Lung (tissue), 12 donors: Measurements from ENCODE around the gene MSH5. TPM values are rescaled to one million over a fixed set of nuclear protein-coding genes. Genes with fewer than 3 reads are reported as not detected.

ENCODE experiments used
- ATAC-seq: fragments of 200-7000 bp; cut with Tn5 transposase; one replicate; pipeline ENCODE4 v1.9.1; 2020; ENCODE audit warnings: moderate number of reproducible peaks; ENCODE audit not compliant: insufficient read depth, low FRiP score
- DNase-seq, 3 donors: peaks; one replicate each; pipeline ENCODE4 v3.0.0-alpha.2; 2013 to 2017
- H3K27ac ChIP-seq, 2 donors: one replicate each; pipeline ENCODE4 v1.5.1; 2013; ENCODE audit warnings: mild to moderate bottlenecking in 2 of 2, moderate library complexity in 2 of 2, control low read depth in 1 of 2, inconsistent platforms in 1 of 2, low read depth in 1 of 2, low read length in 1 of 2
- H3K27me3 ChIP-seq, 3 donors: one replicate each; pipeline ENCODE4 v1.5.1; 2013; ENCODE audit warnings: low read length in 2 of 3; ENCODE audit not compliant: control insufficient read depth in 3 of 3, insufficient read depth in 3 of 3
- H3K36me3 ChIP-seq, 4 donors: one replicate each; pipeline ENCODE4 v1.5.1; 2013; ENCODE audit warnings: low read length in 4 of 4, mild to moderate bottlenecking in 1 of 4, moderate library complexity in 1 of 4; ENCODE audit not compliant: control insufficient read depth in 4 of 4, insufficient read depth in 4 of 4
- H3K4me1 ChIP-seq, 5 donors: one replicate each; pipeline ENCODE4 v1.5.1; 2013; ENCODE audit warnings: low read length in 5 of 5, mild to moderate bottlenecking in 2 of 5, moderate library complexity in 1 of 5; ENCODE audit not compliant: control insufficient read depth in 5 of 5, insufficient read depth in 5 of 5
- H3K4me3 ChIP-seq: one replicate; pipeline ENCODE4 v1.5.1; 2013; ENCODE audit warnings: mild to moderate bottlenecking, control low read depth, moderate library complexity
- H3K9ac ChIP-seq, 2 donors: one replicate each; pipeline ENCODE4 v1.5.1; 2013; ENCODE audit warnings: low read length in 2 of 2, control low read depth in 1 of 2; ENCODE audit not compliant: insufficient read depth in 1 of 2
- H3K9me3 ChIP-seq, 4 donors: one replicate each; pipeline ENCODE4 v1.5.1; 2013; ENCODE audit warnings: low read length in 3 of 4, mild to moderate bottlenecking in 1 of 4, moderate library complexity in 1 of 4; ENCODE audit not compliant: control insufficient read depth in 4 of 4, insufficient read depth in 3 of 4
- WGBS, 2 donors: extraction: QIAGEN DNeasy Blood & Tissue Kit; methylation state at CpG; one replicate each; pipeline ENCODE4 v1.1.7; 2013; 5-methylcytosine and 5-hydroxymethylcytosine counted together
- polyA plus RNA-seq, 2 donors: library from polyadenylated mRNA; stranded (reverse); fragments of 200-250 nt; gene quantifications; one replicate each; pipeline ENCODE4 v1.2.1, GENCODE V29; 2013
- total RNA-seq, 2 donors: library from RNA; depleted of rRNA in 1 of 2; stranded (reverse); fragments of >200 nt in 1 of 2; gene quantifications; one replicate each; pipeline ENCODE4 v1.2.1, GENCODE V29; 2014 to 2021
- TF ChIP-seq, protein P1 (sequence below): IDR thresholded peaks from 2 replicates; pipeline ENCODE4 v1.5.1; 2012; ENCODE audit warnings: mild to moderate bottlenecking; ENCODE audit errors: control extremely low read depth, extremely low read depth
- donor health status: control.
- donor health status: control.
- donor health status: Bipolar disorder and iron deficiency.
- donor health status: healthy.
- donor health status: DM: yes; HTN: yes; CAD: no.

MSH5 gene
- total and polyA plus RNA-seq, 4 donors = 4.5 to 17.8 (median 13.4) TPM

DNA sequence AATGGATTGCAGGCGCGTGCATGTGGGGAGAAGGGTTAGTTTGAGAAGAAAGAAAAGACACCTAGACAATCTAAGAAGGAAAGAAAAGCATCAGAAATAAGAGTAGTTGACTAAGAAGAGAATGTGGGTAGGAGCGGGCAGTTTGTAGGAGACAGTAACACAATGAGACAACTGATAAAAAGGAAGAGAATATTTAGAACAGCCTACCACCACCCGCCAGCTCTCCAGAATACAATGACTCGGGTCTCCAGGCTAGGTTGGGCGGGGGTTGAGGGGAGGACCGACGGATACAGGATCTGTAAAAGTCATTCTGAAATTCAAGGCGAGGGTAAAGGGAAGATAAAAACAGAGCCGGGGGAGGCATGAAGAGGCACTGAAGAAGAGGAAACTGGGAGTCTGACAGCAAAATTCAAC is 37.4 kb upstream of the MSH5 start:
- H3K4me1 ChIP-seq = peaks cover 7 to 14% (median 10%) of the 10 kb centered on the region in 5 donors
- H3K9me3 ChIP-seq = no peaks in the 10 kb centered on the region
- TF ChIP-seq, protein P1, sequence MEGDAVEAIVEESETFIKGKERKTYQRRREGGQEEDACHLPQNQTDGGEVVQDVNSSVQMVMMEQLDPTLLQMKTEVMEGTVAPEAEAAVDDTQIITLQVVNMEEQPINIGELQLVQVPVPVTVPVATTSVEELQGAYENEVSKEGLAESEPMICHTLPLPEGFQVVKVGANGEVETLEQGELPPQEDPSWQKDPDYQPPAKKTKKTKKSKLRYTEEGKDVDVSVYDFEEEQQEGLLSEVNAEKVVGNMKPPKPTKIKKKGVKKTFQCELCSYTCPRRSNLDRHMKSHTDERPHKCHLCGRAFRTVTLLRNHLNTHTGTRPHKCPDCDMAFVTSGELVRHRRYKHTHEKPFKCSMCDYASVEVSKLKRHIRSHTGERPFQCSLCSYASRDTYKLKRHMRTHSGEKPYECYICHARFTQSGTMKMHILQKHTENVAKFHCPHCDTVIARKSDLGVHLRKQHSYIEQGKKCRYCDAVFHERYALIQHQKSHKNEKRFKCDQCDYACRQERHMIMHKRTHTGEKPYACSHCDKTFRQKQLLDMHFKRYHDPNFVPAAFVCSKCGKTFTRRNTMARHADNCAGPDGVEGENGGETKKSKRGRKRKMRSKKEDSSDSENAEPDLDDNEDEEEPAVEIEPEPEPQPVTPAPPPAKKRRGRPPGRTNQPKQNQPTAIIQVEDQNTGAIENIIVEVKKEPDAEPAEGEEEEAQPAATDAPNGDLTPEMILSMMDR = no peak
- peak overlapping the region; percentile 69 for H3K4me3 ChIP-seq
- no peaks in the 10 kb centered on the region for H3K27me3 ChIP-seq
- H3K36me3 ChIP-seq = peaks cover 0 to 14% (median 8%) of the 10 kb centered on the region in 4 donors
- peak overlapping the region; percentile 88 to 99 for H3K9ac ChIP-seq
- H3K27ac ChIP-seq = peak overlapping the region; percentile 97 to 98
- WGBS, 2 donors = 1% methylated on average over 10 of the region's 10 CpGs
- ATAC-seq (no peak), DNase-seq (no peak)

DNA sequence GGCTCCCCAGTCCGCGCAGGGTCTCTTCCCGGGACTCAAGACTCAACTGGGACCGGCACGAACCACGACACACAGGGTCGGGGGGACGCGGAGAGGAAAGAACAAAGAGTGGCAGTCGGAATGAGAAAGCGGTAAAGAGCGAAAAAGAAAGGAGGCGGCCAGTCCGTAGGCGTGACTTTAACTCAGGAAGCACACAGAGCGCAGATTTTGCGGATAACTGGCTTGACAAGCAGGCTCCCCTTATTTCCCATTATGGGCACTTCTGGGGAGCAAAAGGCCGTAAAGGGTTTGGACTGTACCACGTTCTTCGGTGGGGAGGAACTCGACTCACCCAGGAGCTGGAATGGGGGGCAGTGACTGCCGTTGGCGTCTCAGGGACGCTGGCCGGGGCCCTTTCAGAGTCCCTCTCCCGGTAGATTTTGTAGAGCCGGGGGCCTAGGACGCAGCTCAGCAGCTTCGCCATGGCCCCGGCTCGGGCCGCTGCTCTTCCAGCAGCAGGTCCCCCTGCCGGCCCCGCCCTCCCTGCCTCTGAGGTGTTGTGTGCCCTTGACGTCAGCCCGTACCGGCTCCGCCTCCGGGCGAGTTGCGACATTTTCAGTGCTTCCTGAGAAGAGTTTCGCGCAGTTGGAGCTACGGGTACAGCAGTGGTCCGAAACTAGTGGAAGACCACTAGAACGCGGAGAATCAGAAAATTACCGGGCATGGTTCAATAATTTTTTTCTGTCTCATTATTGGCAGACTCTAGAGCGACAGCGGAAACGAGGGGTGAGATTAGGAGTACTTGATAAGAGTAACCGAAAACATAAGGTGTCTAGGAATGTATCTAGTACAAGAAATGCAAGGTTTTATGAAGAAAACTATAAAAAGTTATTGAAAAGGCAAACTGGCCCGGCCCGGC is 36.7 kb upstream of the MSH5 start, which contains the start of gene ABHD16A:
TSS of gene ABHD16A (minus strand) at position 506 of the 898 bp plus-strand sequence. CDS start at position 463, 43 bp downstream.
- Histone ChIP-seq H3K9ac (peak within 1 kb of the TSS; percentile 88 to 99), H3K4me1 (peaks cover 6 to 14% (median 10%) of the 10 kb centered on the region in 5 donors), H3K36me3 (peaks cover 0 to 12% (median 6%) of the 10 kb centered on the region in 4 donors), H3K4me3 (peak within 1 kb of the TSS; percentile 69), H3K27ac (peak within 1 kb of the TSS; percentile 97 to 98), H3K9me3 (no peaks in the 10 kb centered on the region), H3K27me3 (no peaks in the 10 kb centered on the region)
- ATAC-seq (peak; percentile 98), DNase-seq (peak; percentile 99 to 100 (median 99))
- TF ChIP-seq, protein P1 = peak; percentile 9
- 1% methylated on average over 54 of the region's 54 CpGs for WGBS, 2 donors

DNA sequence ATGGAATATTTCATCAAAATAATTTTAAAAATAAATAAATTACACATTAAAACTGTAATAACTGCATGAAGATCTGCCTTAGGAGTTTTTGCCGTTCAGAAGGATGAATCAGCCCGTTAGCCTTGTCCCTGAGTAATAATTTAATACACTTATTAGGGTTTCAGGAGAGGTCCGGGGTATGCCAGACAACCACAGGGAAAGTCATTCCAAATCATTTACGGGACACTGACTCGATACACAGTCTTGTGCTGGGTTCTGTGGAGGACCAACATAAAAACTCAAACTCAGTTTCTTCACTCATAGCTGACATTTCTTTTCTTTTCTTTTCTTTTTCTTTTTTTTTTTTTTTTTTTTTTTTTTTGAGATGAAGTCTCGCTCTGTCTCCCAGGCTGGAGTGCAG is 33.9 kb upstream of the MSH5 start:
- WGBS, 2 donors = 94 to 96% methylated on average over 6 of the region's 6 CpGs
- H3K27ac ChIP-seq = no peak overlapping the region
- peaks cover 6 to 13% (median 9%) of the 10 kb centered on the region in 5 donors for H3K4me1 ChIP-seq
- TF ChIP-seq, protein P1 = no peak
- peaks cover 0 to under 1% (median under 1%) of the 10 kb centered on the region in 4 donors for H3K36me3 ChIP-seq
- ATAC-seq (no peak), DNase-seq (no peak)
- H3K9me3 ChIP-seq = no peaks in the 10 kb centered on the region
- H3K9ac ChIP-seq = no peak overlapping the region
- H3K27me3 ChIP-seq = no peaks in the 10 kb centered on the region
- H3K4me3 ChIP-seq = no peak overlapping the region
